ENCODE measurements around the gene NAXE.
"Not testable (repeated sequence)": the region's sequence is repeated elsewhere in the genome, so short reads cannot be mapped to it uniquely, and the experiment has no call there.

Gene NAXE

DNA sequence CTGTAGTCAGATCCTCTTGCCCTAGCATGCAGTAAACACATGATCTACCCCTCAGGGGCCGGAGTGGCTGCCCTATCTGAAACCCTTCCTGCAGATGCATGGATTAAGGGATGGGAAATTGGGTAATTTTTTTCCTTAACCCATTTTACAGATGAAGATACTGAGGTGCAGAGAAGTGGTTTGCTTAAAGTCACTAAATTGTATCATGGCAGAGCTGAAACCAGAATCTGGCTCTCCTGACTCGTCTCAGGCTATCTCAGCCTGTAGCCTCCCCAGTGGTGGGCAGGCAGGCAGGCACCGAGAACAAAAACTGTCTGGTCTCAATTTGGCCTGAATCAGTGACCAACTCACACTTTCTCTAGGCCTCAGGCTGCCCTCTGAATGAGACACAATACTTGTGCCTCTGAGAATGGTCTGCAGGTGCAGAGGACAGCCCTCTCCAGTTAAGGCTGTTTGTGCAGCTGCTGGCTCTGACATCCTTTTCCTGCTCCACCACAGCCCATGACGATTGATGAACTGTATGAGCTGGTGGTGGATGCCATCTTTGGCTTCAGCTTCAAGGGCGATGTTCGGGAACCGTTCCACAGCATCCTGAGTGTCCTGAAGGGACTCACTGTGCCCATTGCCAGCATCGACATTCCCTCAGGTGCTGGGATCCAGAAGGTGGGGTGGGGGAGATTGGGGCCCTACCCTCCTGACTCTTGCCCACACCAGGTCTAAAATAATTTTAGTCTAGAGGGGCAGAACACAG is 1.5 kb downstream of the NAXE start:
- no peak for DNase-seq

DNA sequence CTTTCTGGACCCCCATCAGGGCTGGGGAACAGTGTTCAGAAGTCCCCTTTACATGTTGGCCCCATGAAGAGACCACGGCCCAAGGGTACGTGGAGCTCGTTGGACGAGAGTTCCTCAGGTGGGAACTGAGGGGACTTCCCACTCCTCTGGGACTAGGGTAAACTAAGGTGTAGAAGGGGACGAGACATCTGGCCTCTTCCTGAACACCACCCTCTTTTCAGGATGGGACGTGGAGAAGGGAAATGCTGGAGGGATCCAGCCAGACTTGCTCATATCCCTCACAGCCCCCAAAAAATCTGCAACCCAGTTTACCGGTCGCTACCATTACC is 2.0 kb downstream of the NAXE start:
- DNase-seq: no peak

DNA sequence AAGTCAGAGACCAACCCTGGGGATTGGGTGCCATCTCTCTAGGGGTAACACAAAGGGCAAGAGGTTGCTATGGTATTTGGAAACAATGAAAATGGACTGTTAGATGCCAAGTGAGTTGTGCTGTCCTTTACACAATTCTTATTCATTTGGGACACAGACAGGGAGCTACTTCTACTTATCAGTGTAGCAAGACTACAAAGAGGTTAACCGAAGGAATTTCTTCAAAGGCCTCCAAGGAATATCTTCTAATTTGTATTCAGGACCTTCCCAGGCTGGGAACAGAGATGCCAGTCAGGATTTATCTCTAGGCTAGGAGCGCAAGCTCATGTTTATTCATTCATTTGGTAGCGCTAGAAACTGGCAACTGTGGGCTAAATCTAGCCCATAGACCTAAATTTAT is 2.6 kb downstream of the NAXE start:
- no peak for DNase-seq

DNA sequence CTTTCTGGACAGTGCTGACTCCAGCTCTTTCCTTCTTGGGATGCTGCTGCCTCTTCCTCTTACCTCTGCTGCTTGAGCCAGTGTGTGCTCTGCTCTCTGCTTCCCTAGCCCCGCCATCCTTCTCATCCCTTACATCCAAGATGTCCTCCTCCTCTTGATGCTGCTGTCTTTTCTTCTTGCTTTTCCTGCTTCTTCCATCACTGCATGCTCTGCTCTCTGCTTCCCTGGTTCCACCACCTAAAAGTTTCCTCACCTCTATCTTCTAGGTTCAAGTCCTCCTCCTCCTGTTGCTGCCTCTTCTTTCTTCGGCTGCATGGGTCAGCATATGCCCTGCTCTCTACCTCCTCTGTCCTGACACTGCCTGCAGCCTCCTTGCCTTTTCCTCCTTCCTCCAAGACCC is 3.4 kb downstream of the NAXE start:
- DNase-seq: no peak

GRCh38 chr1:156596426-156596825 is 4.8 kb downstream of the NAXE start:
- DNase-seq: no peak

GRCh38 chr1:156598125-156598524 is 6.5 kb downstream of the NAXE start:
- no peak for DNase-seq

DNA sequence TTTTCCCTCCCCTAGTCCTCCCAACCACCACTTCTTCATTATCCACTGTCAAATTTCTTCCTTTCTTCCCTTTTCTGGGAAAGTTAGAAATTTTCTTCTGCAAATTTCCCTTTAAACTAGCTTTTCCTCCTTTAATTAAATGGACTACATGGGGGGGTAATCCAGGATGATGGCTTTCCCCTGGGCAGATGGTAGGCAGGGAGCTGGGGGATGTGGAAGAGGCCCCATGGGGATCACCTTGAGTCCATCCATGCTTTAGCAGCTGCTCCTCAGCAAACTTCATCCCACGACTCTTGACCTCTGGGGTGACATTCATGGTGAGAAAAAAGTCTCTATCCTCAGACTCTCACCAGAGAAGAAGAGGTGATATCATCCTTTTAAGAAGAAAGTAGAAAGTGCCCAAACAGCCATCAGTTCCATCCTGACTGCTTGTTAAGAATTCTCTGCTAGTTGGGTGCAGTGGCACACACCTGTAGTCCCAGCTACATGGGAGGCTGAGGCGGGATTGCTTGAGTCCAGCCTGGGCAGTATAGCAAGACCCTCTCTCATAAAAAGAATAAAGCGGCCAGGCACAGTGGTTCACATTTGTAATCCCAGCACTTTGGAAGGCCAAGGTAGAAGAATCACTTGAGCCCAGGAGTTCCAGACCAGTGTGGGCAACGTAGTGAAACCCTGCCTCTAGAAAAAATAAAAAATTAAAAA is 7.3 kb downstream of the NAXE start:
- DNase-seq: no peak

- DNase-seq: no peak
Measured at GRCh38 chr1:156599811-156600210, 8.2 kb downstream of the NAXE start.

DNA sequence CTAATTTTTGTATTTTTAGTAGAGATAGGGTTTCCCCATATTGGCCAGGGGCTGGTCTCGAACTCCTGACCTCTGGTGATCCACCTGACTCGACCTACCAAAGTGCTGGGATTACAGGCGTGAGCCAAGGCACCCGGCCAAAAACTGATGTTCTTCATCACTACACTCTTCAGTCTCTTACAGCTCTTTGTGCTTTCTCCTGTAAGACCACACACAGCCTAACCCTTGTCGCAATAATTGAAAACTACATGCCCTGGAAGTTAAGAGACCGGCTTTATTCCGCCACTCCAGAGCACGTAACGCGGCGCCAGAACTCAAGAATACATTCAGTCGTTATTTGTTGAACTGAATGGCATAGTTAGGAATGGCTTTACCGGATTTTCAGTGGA is 9.2 kb downstream of the NAXE start:
- no peak for DNase-seq

- DNase-seq: peak in 53 of 56 donors; percentile 30 to 89 (median 73)
Measured at GRCh38 chr1:156601122-156601830, 9.7 kb downstream of the NAXE start, which contains the start of gene GPATCH4. TSS of gene GPATCH4 (minus strand) at chr1:156601479.

GRCh38 chr1:156601892-156602291 is 10.3 kb downstream of the NAXE start:
- DNase-seq: no peak

- peak in 1 of 56 donors; percentile 22 for DNase-seq
Measured at GRCh38 chr1:156602557-156602993, 11.0 kb downstream of the NAXE start.

GRCh38 chr1:156607344-156607743 is 15.8 kb downstream of the NAXE start:
- DNase-seq: not testable (repeated sequence)

GRCh38 chr1:156608036-156608674 is 16.6 kb downstream of the NAXE start:
- DNase-seq: peak in 35 of 56 donors; percentile 14 to 78 (median 40)

DNA sequence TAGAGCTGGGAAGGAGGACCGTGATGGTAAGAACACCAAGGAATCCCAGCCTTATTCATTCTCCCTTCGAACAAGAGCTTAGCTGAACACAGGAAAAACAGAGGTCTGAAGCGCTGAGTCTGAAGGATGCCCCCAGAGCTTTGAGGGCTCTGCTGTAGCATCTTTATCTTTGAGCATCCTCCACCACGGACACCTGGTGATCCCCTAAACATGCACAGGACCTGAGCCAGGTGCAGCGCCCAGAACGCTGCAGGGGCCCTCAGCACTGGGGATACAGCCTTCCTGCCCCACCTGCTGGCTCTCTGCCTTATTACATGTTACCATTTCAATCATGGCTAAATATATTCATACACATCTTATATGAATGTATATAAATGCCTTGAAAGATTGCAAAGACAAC is 17.4 kb downstream of the NAXE start:
- peak in 4 of 56 donors; percentile 6 to 12 (median 10) for DNase-seq

DNA sequence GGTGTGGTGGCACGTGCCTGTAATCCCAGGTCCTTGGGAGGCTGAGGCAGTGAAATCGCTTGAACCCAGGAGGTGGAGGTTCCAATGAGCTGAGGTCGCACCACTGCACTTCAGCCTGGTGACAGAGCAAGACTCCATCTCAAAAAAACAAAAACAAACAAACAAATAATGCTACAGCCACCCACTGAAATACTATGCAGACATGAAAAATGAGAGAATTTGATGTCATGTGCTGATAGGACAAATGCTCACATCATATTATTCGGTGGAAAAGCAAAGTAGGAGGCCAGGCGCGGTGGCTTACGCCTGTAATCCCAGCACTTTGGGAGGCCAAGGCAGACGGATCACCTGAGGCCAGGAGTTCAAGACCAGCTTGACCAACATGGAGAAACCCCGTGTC is 18.5 kb downstream of the NAXE start:
- not testable (repeated sequence) for DNase-seq

- no peak for DNase-seq
Measured at GRCh38 chr1:156612666-156613065, 21.1 kb downstream of the NAXE start.

DNA sequence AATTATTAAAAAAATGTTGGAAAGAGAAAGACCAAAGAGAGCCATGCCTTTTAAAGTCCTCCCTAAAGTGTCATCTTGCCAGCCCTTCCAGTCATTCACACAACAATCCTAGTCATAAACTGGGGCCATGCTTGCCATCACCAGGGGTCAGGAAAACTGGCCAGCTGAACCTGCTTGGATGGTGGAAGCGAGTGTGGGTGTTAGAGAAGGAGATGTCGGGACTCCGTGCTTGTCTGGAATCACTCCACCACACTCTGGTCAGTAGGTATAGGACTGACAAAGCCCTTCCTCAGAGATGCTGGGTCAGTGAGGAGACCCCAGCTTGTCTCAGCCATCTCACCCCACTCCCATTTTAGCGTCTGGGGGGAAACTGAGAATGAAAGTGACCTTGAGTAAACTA is 24.4 kb downstream of the NAXE start:
- peak in 10 of 56 donors; percentile 21 to 62 (median 38) for DNase-seq

- DNase-seq: peak in 50 of 56 donors; percentile 23 to 88 (median 64)
Measured at GRCh38 chr1:156616463-156616862, 24.9 kb downstream of the NAXE start.

DNA sequence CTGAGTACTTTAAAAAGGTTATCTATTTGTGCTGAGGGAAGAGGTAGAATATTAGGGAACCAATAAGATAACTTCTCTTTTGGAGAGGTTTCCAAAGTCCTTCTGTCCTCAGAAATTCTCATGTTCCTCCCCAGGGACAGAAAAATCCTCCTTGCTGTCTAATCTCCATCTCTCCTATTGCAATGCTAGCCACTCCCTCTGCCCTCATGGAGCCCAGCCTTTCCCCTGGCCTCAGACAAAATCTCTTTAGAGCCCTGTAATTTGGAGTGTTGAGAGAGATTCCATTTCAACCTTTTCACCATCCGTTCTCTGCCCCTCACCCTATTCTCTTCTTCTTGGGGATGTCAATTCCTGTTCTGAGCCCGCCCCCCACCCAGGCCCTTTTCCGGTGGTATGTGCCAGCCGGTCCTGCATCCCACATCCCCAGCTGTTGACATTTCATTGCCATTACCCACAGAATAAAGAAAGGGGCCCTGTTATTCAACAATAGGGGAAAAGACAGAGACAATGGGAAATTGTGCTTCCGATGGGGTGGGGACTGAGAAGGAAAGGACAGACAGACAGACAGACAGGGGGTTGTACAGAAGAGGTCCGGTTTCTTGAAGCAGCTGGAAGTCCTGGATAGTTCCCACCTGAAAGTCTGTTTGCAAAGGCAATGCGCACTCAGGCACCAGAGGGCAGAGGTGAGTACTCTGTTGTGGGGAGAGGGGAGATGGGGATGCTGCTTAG is 27.4 kb downstream of the NAXE start, which contains the start of gene HAPLN2:
Gene HAPLN2 (plus strand): TSS at position 563 of the 729 bp plus-strand sequence. CDS start 4,076 bp downstream, outside the sequence.
- peak in 43 of 56 donors; percentile 22 to 82 (median 53) for DNase-seq

GRCh38 chr1:156619582-156619955 is 28.0 kb downstream of the NAXE start:
- DNase-seq: peak in 1 of 56 donors; percentile 43

Data from amygdala (tissue), 56 donors.